K562 (cell line): ENCODE measurements around the gene NIPBL. TPM values are rescaled to one million over a fixed set of nuclear protein-coding genes. Genes with fewer than 3 reads are reported as not detected.

Source experiments
- GABPB2 ChIP-seq: fragments of 250-450 bp; sonication (Bioruptor Pico); conservative IDR thresholded peaks from 2 replicates; pipeline ENCODE4 v1.5.1; 2021; ENCODE audit warnings: mild to moderate bottlenecking
- PHB ChIP-seq: fragments of 250-450 bp; sonication (Bioruptor Pico); IDR thresholded peaks from 2 replicates; pipeline ENCODE4 v1.5.0; 2021
- PHB2 ChIP-seq: fragments of 450-650 bp; IDR thresholded peaks from 2 replicates; pipeline ENCODE4 v1.6.1; 2017; ENCODE audit warnings: low read depth
- POLR2G ChIP-seq: fragments of 200-400 bp; formaldehyde crosslinking; IDR thresholded peaks from 2 replicates; pipeline ENCODE4 v1.6.1; 2017; ENCODE audit warnings: low read depth, mild to moderate bottlenecking, antibody characterized with exemption, low read length, moderate library complexity
- SRSF3 ChIP-seq: fragments of 200-400 bp; formaldehyde crosslinking; IDR thresholded peaks from 2 replicates; pipeline ENCODE4 v1.6.1; 2016; ENCODE audit warnings: mild to moderate bottlenecking, low read length, moderate library complexity; ENCODE audit not compliant: insufficient read depth
- TAF15 ChIP-seq: fragments of 200-400 bp; formaldehyde crosslinking; IDR thresholded peaks from 2 replicates; pipeline ENCODE4 v1.6.1; 2017; ENCODE audit warnings: mild to moderate bottlenecking, low read depth, low read length, moderate library complexity
- ZEB2 ChIP-seq: fragments of 450-650 bp; IDR thresholded peaks from 2 replicates; pipeline ENCODE4 v1.6.1; 2016
- polyA plus RNA-seq, 8 experiments: library from polyadenylated mRNA; depleted of rRNA in 4 of 8; stranded (reverse) in 5 of 8; unstranded in 3 of 8; fragments of >200 nt; fragmentation: Nextera tagmentation in 2 of 8; fragmentation: Illumina TruSeq in 1 of 8; extraction: Ambion mirVana in 2 of 8; extraction: Trizol in 1 of 8; gene quantifications; 2 replicates each; pipeline versions ENCODE4 v1.2.1 to v1.2.3, GENCODE V29; 2011 to 2014; ENCODE audit warnings: inconsistent platforms in 1 of 8, missing spikeins in 1 of 8
- total RNA-seq, 7 experiments: library from RNA; depleted of rRNA in 6 of 7; stranded (reverse); fragments of >200 nt in 6 of 7; fragmentation: Illumina TruSeq in 2 of 7; extraction: Trizol in 2 of 7; gene quantifications; 2 replicates each; pipeline versions ENCODE4 v1.2.1 to v1.2.3, GENCODE V29; 2011 to 2021; ENCODE audit warnings: low replicate concordance in 1 of 7
- TF ChIP-seq, protein P1 (sequence below), 3 experiments: fragments of 200-800 bp in 1 of 3; fragments of 250-450 bp in 1 of 3; fragments of 450-650 bp in 1 of 3; sonication (Bioruptor Pico) in 1 of 3; sonication (Bioruptor generic) in 1 of 3; formaldehyde crosslinking in 1 of 3; IDR thresholded peaks; 2 replicates each; pipeline versions ENCODE4 v1.6.1 to v1.8.0; 2016 to 2022; ENCODE audit warnings: mild to moderate bottlenecking in 2 of 3, missing genetic modification characterization in 2 of 3, missing compliant biosample characterization in 1 of 3, moderate library complexity in 1 of 3

Gene NIPBL
- total and polyA plus RNA-seq, 9 of the 15 experiments (the other 6 are each of a cell fraction or from before 2014, with no cell fraction given) = 12.9 to 56.7 (median 38.9) TPM

GRCh38 chr5:36876299-36876964 is at the start of gene NIPBL (continued):
- TF ChIP-seq PHB2 (no peak), ZEB2 (no peak), SRSF3 (no peak), POLR2G (peak; percentile 96), GABPB2 (CRISPR knock-in tag) (no peak), PHB (CRISPR knock-in tag) (no peak; the same call in 1 of the 2 replicates), TAF15 (no peak)
- TF ChIP-seq, protein P1, sequence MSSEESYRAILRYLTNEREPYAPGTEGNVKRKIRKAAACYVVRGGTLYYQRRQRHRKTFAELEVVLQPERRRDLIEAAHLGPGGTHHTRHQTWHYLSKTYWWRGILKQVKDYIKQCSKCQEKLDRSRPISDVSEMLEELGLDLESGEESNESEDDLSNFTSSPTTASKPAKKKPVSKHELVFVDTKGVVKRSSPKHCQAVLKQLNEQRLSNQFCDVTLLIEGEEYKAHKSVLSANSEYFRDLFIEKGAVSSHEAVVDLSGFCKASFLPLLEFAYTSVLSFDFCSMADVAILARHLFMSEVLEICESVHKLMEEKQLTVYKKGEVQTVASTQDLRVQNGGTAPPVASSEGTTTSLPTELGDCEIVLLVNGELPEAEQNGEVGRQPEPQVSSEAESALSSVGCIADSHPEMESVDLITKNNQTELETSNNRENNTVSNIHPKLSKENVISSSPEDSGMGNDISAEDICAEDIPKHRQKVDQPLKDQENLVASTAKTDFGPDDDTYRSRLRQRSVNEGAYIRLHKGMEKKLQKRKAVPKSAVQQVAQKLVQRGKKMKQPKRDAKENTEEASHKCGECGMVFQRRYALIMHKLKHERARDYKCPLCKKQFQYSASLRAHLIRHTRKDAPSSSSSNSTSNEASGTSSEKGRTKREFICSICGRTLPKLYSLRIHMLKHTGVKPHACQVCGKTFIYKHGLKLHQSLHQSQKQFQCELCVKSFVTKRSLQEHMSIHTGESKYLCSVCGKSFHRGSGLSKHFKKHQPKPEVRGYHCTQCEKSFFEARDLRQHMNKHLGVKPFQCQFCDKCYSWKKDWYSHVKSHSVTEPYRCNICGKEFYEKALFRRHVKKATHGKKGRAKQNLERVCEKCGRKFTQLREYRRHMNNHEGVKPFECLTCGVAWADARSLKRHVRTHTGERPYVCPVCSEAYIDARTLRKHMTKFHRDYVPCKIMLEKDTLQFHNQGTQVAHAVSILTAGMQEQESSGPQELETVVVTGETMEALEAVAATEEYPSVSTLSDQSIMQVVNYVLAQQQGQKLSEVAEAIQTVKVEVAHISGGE (CRISPR knock-in tag; IDR thresholded peaks at IDR 0.05) = peak in 2 of 3 experiments; percentile 91 to 98; a peak in 5 of 6 replicates
- TF ChIP-seq, all 486 proteins: peak for 130
